H1 (cell line): ENCODE results near the gene CPED1. TPM values are rescaled to one million over a fixed set of nuclear protein-coding genes. Genes with fewer than 3 reads are reported as not detected.

Source experiments
- CTCF ChIA-PET: fragments of 300-600 bp; sonication (Branson Sonifier 250); formaldehyde crosslinking; loops from one replicate; lab custom pipeline; 2021; ENCODE audit not compliant: partially characterized antibody; lab: Charles Lee
- POLR2A ChIA-PET: fragments of 300-600 bp; sonication (Branson Sonifier 250); formaldehyde crosslinking; loops from one replicate; lab custom pipeline; 2021; ENCODE audit warnings: inconsistent platforms; ENCODE audit not compliant: partially characterized antibody; lab: Charles Lee
- DNase-seq, 2 experiments: peaks; one replicate each; pipeline versions ENCODE4 v3.0.0 to v3.0.0-alpha.2; 2010 to 2022; ENCODE audit warnings: low spot score in 2 of 2, low read depth in 1 of 2, mixed read lengths in 1 of 2
- FAIRE-seq: peaks from 2 replicates; lab custom pipeline; 2011; peaks lifted over from hg19 to GRCh38; lab: Jason Lieb, UNC
- H2AFZ ChIP-seq: 2 replicates; pipeline ENCODE4 v1.8.1; 2012; ENCODE audit warnings: low read length, inconsistent platforms
- H2AK5ac ChIP-seq: 2 replicates; pipeline ENCODE4 v1.6.1; 2013; ENCODE audit warnings: low read depth, low read length
- H2BK120ac ChIP-seq: replicated peaks from 2 replicates; pipeline ENCODE3; 2013; ENCODE audit warnings: low read depth, low read length, inconsistent platforms
- H2BK12ac ChIP-seq: 2 replicates; pipeline ENCODE4 v1.6.1; 2013; ENCODE audit warnings: low read depth, low read length
- H2BK15ac ChIP-seq: 2 replicates; pipeline ENCODE4 v1.6.1; 2013; ENCODE audit warnings: low read length
- H2BK20ac ChIP-seq: 2 replicates; pipeline ENCODE4 v1.6.1; 2013; ENCODE audit warnings: low read length
- H2BK5ac ChIP-seq: 2 replicates; pipeline ENCODE4 v1.6.1; 2013; ENCODE audit warnings: low read depth, low read length
- H3K14ac ChIP-seq: 2 replicates; pipeline ENCODE4 v1.6.1; 2013; ENCODE audit warnings: inconsistent platforms; ENCODE audit not compliant: insufficient read length
- H3K18ac ChIP-seq: 2 replicates; pipeline ENCODE4 v1.6.1; 2013; ENCODE audit warnings: low read length; ENCODE audit errors: extremely low read depth
- H3K23ac ChIP-seq: 2 replicates; pipeline ENCODE4 v1.6.1; 2013; ENCODE audit warnings: inconsistent platforms; ENCODE audit not compliant: insufficient read length
- H3K23me2 ChIP-seq: 2 replicates; pipeline ENCODE4 v1.6.1; 2013; ENCODE audit warnings: low read depth, low read length
- H3K27ac ChIP-seq: 2 replicates; pipeline ENCODE4 v1.6.1; 2011; ENCODE audit warnings: low read depth, low read length, inconsistent platforms
- H3K27me3 ChIP-seq, 4 experiments: replicated peaks in 1 of 4; 1 replicate in 1 of 4; 2 replicates in 3 of 4; pipeline versions ENCODE4 v1.6.1 to v1.8.1; 2011 to 2013; ENCODE audit warnings: low read length in 3 of 4, mild to moderate bottlenecking in 3 of 4, inconsistent platforms in 2 of 4, mixed read lengths in 2 of 4, moderate library complexity in 1 of 4; ENCODE audit not compliant: control insufficient read depth in 3 of 4, insufficient read depth in 3 of 4; ENCODE audit errors: extremely low read depth in 1 of 4
- H3K36me3 ChIP-seq, 4 experiments: 2 replicates each; pipeline versions ENCODE4 v1.6.1 to v1.8.1; 2011 to 2013; ENCODE audit warnings: mild to moderate bottlenecking in 4 of 4, low read length in 3 of 4, moderate library complexity in 2 of 4, control low read depth in 1 of 4, inconsistent platforms in 1 of 4; ENCODE audit not compliant: insufficient read depth in 4 of 4, control insufficient read depth in 2 of 4
- H3K4ac ChIP-seq: replicated peaks from 2 replicates; pipeline ENCODE3; 2013; ENCODE audit warnings: low read length, low read depth, mixed read lengths, inconsistent platforms; ENCODE audit not compliant: insufficient read length
- H3K4me1 ChIP-seq, 4 experiments: replicated peaks in 1 of 4; 1 replicate in 1 of 4; 2 replicates in 3 of 4; pipeline versions ENCODE4 v1.6.1 to v1.8.1; 2011 to 2013; ENCODE audit warnings: low read length in 3 of 4, inconsistent platforms in 2 of 4, mixed read lengths in 1 of 4; ENCODE audit not compliant: insufficient read depth in 4 of 4, control insufficient read depth in 3 of 4
- H3K4me2 ChIP-seq, 2 experiments: 2 replicates each; pipeline versions ENCODE4 v1.6.1 to v1.8.1; 2011 to 2013; ENCODE audit warnings: low read depth in 2 of 2, low read length in 2 of 2, control low read depth in 1 of 2, inconsistent platforms in 1 of 2, mild to moderate bottlenecking in 1 of 2; ENCODE audit not compliant: insufficient read depth in 1 of 2
- H3K4me3 ChIP-seq, 4 experiments: fragments of 200-600, 300-600 bp in 1 of 4; sonication (generic), shearing (Covaris generic), sonication (Bioruptor Twin) in 1 of 4; 2 replicates each; pipeline versions ENCODE4 v1.5.1 to v1.8.1; 2011 to 2016; ENCODE audit warnings: low read length in 4 of 4, low read depth in 3 of 4, control low read depth in 2 of 4, inconsistent platforms in 2 of 4, mild to moderate bottlenecking in 2 of 4, mixed read lengths in 1 of 4, moderate library complexity in 1 of 4; ENCODE audit not compliant: insufficient read depth in 2 of 4; ENCODE audit errors: extremely low read depth in 1 of 4
- H3K56ac ChIP-seq: replicated peaks from 2 replicates; pipeline ENCODE3; 2013; ENCODE audit warnings: low read depth, mild to moderate bottlenecking, mixed read lengths, low read length, inconsistent platforms; ENCODE audit not compliant: insufficient read length
- H3K79me1 ChIP-seq: 2 replicates; pipeline ENCODE4 v1.6.1; 2013; ENCODE audit warnings: low read depth, low read length, control low read depth
- H3K79me2 ChIP-seq, 2 experiments: 2 replicates each; pipeline versions ENCODE4 v1.6.1 to v1.8.1; 2012 to 2013; ENCODE audit warnings: low read length in 2 of 2, mild to moderate bottlenecking in 2 of 2, inconsistent platforms in 1 of 2; ENCODE audit not compliant: insufficient read depth in 2 of 2, control insufficient read depth in 1 of 2
- H3K9ac ChIP-seq, 4 experiments: replicated peaks in 1 of 4; 1 replicate in 1 of 4; 2 replicates in 3 of 4; pipeline versions ENCODE4 v1.6.1 to v1.8.1; 2011 to 2013; ENCODE audit warnings: low read depth in 3 of 4, low read length in 3 of 4, control low read depth in 2 of 4, mild to moderate bottlenecking in 2 of 4, moderate library complexity in 2 of 4, inconsistent platforms in 1 of 4; ENCODE audit errors: extremely low read depth in 1 of 4
- H3K9me3 ChIP-seq, 2 experiments: 2 replicates each; pipeline versions ENCODE4 v1.6.1 to v1.8.1; 2012 to 2013; ENCODE audit warnings: mild to moderate bottlenecking in 2 of 2, moderate library complexity in 2 of 2, control low read depth in 1 of 2, inconsistent platforms in 1 of 2, low read depth in 1 of 2, low read length in 1 of 2, mixed read lengths in 1 of 2; ENCODE audit not compliant: insufficient read depth in 2 of 2
- H4K20me1 ChIP-seq, 2 experiments: replicated peaks in 1 of 2; 2 replicates each; pipeline versions ENCODE3 to v1.8.1; 2011 to 2013; ENCODE audit warnings: inconsistent platforms in 2 of 2, low read length in 2 of 2, mild to moderate bottlenecking in 1 of 2; ENCODE audit not compliant: insufficient read depth in 2 of 2, control insufficient read depth in 1 of 2
- H4K5ac ChIP-seq: 2 replicates; pipeline ENCODE4 v1.6.1; 2013; ENCODE audit warnings: low read length, low read depth, mixed read lengths, inconsistent platforms; ENCODE audit not compliant: insufficient read length
- H4K8ac ChIP-seq: 2 replicates; pipeline ENCODE4 v1.8.0; 2013; ENCODE audit warnings: mild to moderate bottlenecking, moderate library complexity, low read length, inconsistent platforms; ENCODE audit not compliant: insufficient read depth; ENCODE audit errors: extremely low read depth
- H4K91ac ChIP-seq: replicated peaks from 2 replicates; pipeline ENCODE3; 2013; ENCODE audit warnings: low read length, mixed read lengths, inconsistent platforms; ENCODE audit not compliant: insufficient read length
- CEBPB ChIP-seq: IDR thresholded peaks from 2 replicates; pipeline ENCODE4 v1.6.1; 2012; ENCODE audit warnings: low read depth, low read length
- CREB1 ChIP-seq: IDR thresholded peaks from 2 replicates; pipeline ENCODE4 v1.6.1; 2012; ENCODE audit warnings: inconsistent platforms
- EZH2 ChIP-seq: fragments of 200-600 bp; sonication (generic); IDR thresholded peaks from 2 replicates; pipeline ENCODE4 v1.7.1; 2012; ENCODE audit warnings: low read depth, mild to moderate bottlenecking, moderate library complexity, low read length, inconsistent platforms; ENCODE audit not compliant: severe bottlenecking
- HDAC6 ChIP-seq: IDR thresholded peaks from one replicate; pipeline ENCODE4 v1.7.1; 2012; ENCODE audit warnings: low read depth, mild to moderate bottlenecking, inconsistent platforms, low read length, moderate library complexity
- JUN ChIP-seq: IDR thresholded peaks from 2 replicates; pipeline ENCODE4 v1.6.1; 2011; ENCODE audit warnings: low read depth, mild to moderate bottlenecking, improper control_type of control experiment, low read length
- KDM5A ChIP-seq: fragments of 200-600 bp; IDR thresholded peaks from 2 replicates; pipeline ENCODE4 v1.7.1; 2012; ENCODE audit warnings: mild to moderate bottlenecking, low read length, inconsistent platforms, mixed read lengths
- NRF1 ChIP-seq: IDR thresholded peaks from 2 replicates; pipeline ENCODE4 v1.6.1; 2011; ENCODE audit warnings: mild to moderate bottlenecking, low read depth, low read length, improper control_type of control experiment
- POLR2AphosphoS5 ChIP-seq: IDR thresholded peaks from 2 replicates; pipeline ENCODE4 v1.6.1; 2011; ENCODE audit warnings: low read depth, low read length
- YY1 ChIP-seq: IDR thresholded peaks from 2 replicates; pipeline ENCODE4 v1.6.1; 2011; ENCODE audit warnings: low read depth, mild to moderate bottlenecking, low read length
- WGBS, 2 experiments: shearing (Covaris generic) in 1 of 2; methylation state at CpG; one replicate each; pipeline versions ENCODE4 v1.1.6 to v1.1.7; 2013 to 2015; ENCODE audit warnings: low lambda C conversion rate in 2 of 2, mixed read lengths in 2 of 2, inconsistent platforms in 1 of 2, low coverage in 1 of 2, missing lambda C conversion rate in 1 of 2; ENCODE audit not compliant: insufficient replicate concordance in 2 of 2, insufficient coverage in 1 of 2, insufficient read length in 1 of 2; ENCODE audit errors: extremely low coverage in 1 of 2, missing lambda C conversion rate in 1 of 2; 5-methylcytosine and 5-hydroxymethylcytosine counted together
- polyA plus RNA-seq, 7 experiments: library from polyadenylated mRNA; depleted of rRNA in 3 of 7; stranded (reverse) in 5 of 7; unstranded in 2 of 7; fragments of >200 nt in 5 of 7; fragments of 200-250 nt in 2 of 7; gene quantifications; 1 replicate in 5 of 7; 2 replicates in 1 of 7; 4 replicates in 1 of 7; pipeline versions ENCODE4 v1.2.1 to v1.2.3, GENCODE V29; 2011 to 2013; ENCODE audit warnings: missing spikeins in 2 of 7, mixed read lengths in 2 of 7
- total RNA-seq: library from RNA; stranded (reverse); fragmentation: NEBNext Ultra II Directional; extraction: Animal tissue kit (Norgen Biotek cat#: 25700); gene quantifications from 2 replicates; pipeline ENCODE4 v1.2.1, GENCODE V29; 2021
- TF ChIP-seq, protein P1 (sequence below): IDR thresholded peaks from 2 replicates; pipeline ENCODE4 v1.6.1; 2012; ENCODE audit warnings: inconsistent platforms
- TF ChIP-seq, protein P2 (sequence below): IDR thresholded peaks from 2 replicates; pipeline ENCODE4 v1.6.1; 2011; ENCODE audit warnings: low read depth, mild to moderate bottlenecking, low read length; ENCODE audit not compliant: insufficient read depth

The CPED1 gene
- total and polyA plus RNA-seq, 2 of the 8 experiments (the other 6 are each of a cell fraction or from before 2014, with no cell fraction given) = 0.08 to 0.39 TPM

DNA sequence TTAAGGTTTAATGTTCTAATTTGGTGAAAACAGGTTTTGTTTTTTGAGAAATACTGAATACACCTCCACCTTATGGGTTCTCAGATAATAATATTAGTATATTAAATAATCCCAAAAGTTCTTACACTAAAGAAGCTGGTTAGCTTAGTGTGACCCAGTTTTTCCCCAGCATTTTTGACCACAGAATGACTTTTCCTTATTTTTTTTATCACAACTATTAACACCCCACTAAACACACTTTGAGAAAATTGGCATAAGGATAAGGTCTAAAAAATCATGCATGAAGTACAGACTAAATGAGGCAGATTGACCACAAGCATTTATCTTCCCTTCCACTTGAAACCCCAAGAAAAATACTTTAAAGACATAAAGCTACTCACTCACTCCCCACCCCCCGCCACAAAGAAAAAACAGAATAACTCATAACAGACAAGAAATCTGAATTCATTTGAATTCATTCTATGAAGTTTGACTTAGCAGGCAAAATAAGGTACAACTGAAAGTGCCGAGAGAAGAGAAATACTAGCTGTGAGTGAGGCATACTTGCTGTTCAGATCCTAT is 290.6 kb downstream of the CPED1 start:
- no peak overlapping the region for H2BK20ac ChIP-seq
- H3K4ac ChIP-seq = no peak overlapping the region
- H3K23ac ChIP-seq = no peak overlapping the region
- no peak overlapping the region; the same call in 1 of the 2 replicates for H2AFZ ChIP-seq
- H3K36me3 ChIP-seq = no peaks in the 10 kb centered on the region
- H2BK120ac ChIP-seq = no peak overlapping the region
- no peak overlapping the region for H3K27ac ChIP-seq
- peak overlapping the region; percentile 42 for H3K56ac ChIP-seq
- POLR2A ChIA-PET = no interaction called here
- H2BK5ac ChIP-seq = no peak overlapping the region
- 88% methylated on average over 2 of the region's 2 CpGs; no CpG with 5 or more reads in 1 of the 2 experiments for WGBS, 2 experiments
- no peak overlapping the region for H3K9ac ChIP-seq
- no peaks in the 10 kb centered on the region for H3K23me2 ChIP-seq
- H3K18ac ChIP-seq = no peak overlapping the region
- H4K20me1 ChIP-seq = no peaks in the 10 kb centered on the region
- CTCF ChIA-PET = interaction anchor here (0.6 to 0.7 kb wide), 2 partner anchors 472 to 674 kb away, joined by 3 read pairs; no protein-coding TSS in a partner anchor
- no peak overlapping the region for H4K8ac ChIP-seq
- H2BK12ac ChIP-seq = no peak overlapping the region
- H4K5ac ChIP-seq = no peak overlapping the region
- no peak for DNase-seq
- no peaks in the 10 kb centered on the region for H3K27me3 ChIP-seq
- H4K91ac ChIP-seq = no peak overlapping the region
- no peaks in the 10 kb centered on the region for H3K79me2 ChIP-seq
- TF ChIP-seq, protein P1, sequence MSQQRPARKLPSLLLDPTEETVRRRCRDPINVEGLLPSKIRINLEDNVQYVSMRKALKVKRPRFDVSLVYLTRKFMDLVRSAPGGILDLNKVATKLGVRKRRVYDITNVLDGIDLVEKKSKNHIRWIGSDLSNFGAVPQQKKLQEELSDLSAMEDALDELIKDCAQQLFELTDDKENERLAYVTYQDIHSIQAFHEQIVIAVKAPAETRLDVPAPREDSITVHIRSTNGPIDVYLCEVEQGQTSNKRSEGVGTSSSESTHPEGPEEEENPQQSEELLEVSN = no peak
- TF ChIP-seq POLR2AphosphoS5 = no peak
- TF ChIP-seq NRF1 = no peak
- no peak for TF ChIP-seq CREB1
- TF ChIP-seq, protein P2, sequence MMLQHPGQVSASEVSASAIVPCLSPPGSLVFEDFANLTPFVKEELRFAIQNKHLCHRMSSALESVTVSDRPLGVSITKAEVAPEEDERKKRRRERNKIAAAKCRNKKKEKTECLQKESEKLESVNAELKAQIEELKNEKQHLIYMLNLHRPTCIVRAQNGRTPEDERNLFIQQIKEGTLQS = no peak
- TF ChIP-seq JUN = no peak
- no peak for TF ChIP-seq CEBPB
- no peak for TF ChIP-seq EZH2
- TF ChIP-seq KDM5A = no peak
- TF ChIP-seq HDAC6 = no peak
- TF ChIP-seq YY1 = no peak
- no peak overlapping the region for H2AK5ac ChIP-seq
- no peak overlapping the region for H2BK15ac ChIP-seq
- 0 out of 4 replicates have a peak, but pooled peaks cover 0 to 2% of the 10 kb centered on the region in 2 experiments for H3K9me3 ChIP-seq
- no peak overlapping the region for H3K4me2 ChIP-seq
- H3K4me1 ChIP-seq = 0 out of 7 replicates have a peak, but pooled peaks cover 0 to 4% (median 0%) of the 10 kb centered on the region in 4 experiments
- FAIRE-seq = no peak
- H3K4me3 ChIP-seq = no peak overlapping the region
- H3K79me1 ChIP-seq = no peaks in the 10 kb centered on the region
- no peak overlapping the region for H3K14ac ChIP-seq
